Measurements from ENCODE around the gene NCOR2. TPM values are rescaled to one million over a fixed set of nuclear protein-coding genes. Genes with fewer than 3 reads are reported as not detected.

Gene NCOR2
- total RNA-seq, 3 donors from 2014 or later (not counting 1 experiment from before 2014, with no cell fraction given) = 109 to 126 (median 125) TPM

- no peak for TF ChIP-seq CTCF (IDR thresholded peaks at IDR 0.05)
- H3K27ac Mint-ChIP-seq = no peak overlapping the region
- no peak overlapping the region for H3K4me3 Mint-ChIP-seq
These were observed 30.8 kb downstream of the NCOR2 start for GRCh38 chr12:124536641-124537040.

GRCh38 chr12:124534776-124535740 is 32.4 kb downstream of the NCOR2 start:
- WGBS (ENCODE audit: insufficient coverage) = 91% methylated on average over 24 of the region's 24 CpGs
- H3K27ac Mint-ChIP-seq = peak overlapping the region in 1 of 2 donors; percentile 35

More at GRCh38 chr12:124536641-124537040, 30.8 kb downstream of the NCOR2 start:
- Mint-ChIP-seq H3K36me3 (no peaks in the 10 kb centered on the region), H3K27me3 (ENCODE audit: low read depth in 2 of 2) (no peaks in the 10 kb centered on the region), H3K9me3 (no peaks in the 10 kb centered on the region), H3K4me1 (peaks cover 20 to 34% of the 10 kb centered on the region in 2 donors)
- H3K36me3 ChIP-seq (ENCODE audit: control insufficient read depth, insufficient read depth, low read length) = peaks cover 3% of the 10 kb centered on the region
- no peak overlapping the region for H3K27ac ChIP-seq (ENCODE audit: low read length)
- no peaks in the 10 kb centered on the region for H3K27me3 ChIP-seq (ENCODE audit: control insufficient read depth, insufficient read depth, low read length)
- peaks cover 22% of the 10 kb centered on the region for H3K4me1 ChIP-seq (ENCODE audit: control insufficient read depth, insufficient read depth, low read length)
- intact Hi-C loops (cut with micrococcal nuclease) = no loop called here
- no peak for ATAC-seq
- no peak for DNase-seq
- 97% methylated on average over 9 of the region's 9 CpGs for WGBS (ENCODE audit: insufficient coverage)
- no peak overlapping the region for H3K4me3 ChIP-seq (ENCODE audit: low read length)
- no peaks in the 10 kb centered on the region for H3K9me3 ChIP-seq (ENCODE audit: control insufficient read depth, insufficient read depth, low read length)

GRCh38 chr12:124533456-124533855 is 34.0 kb downstream of the NCOR2 start:
- ATAC-seq (no peak), DNase-seq (no peak)
- H3K27ac ChIP-seq (ENCODE audit: low read length) = no peak overlapping the region
- H3K27me3 ChIP-seq (ENCODE audit: control insufficient read depth, insufficient read depth, low read length) = no peaks in the 10 kb centered on the region
- no peaks in the 10 kb centered on the region for H3K9me3 ChIP-seq (ENCODE audit: control insufficient read depth, insufficient read depth, low read length)
- H3K4me3 ChIP-seq (ENCODE audit: low read length) = no peak overlapping the region
- no peak for TF ChIP-seq CTCF (IDR thresholded peaks at IDR 0.05)
- intact Hi-C loops (cut with micrococcal nuclease) = no loop called here
- WGBS (ENCODE audit: insufficient coverage) = 91% methylated on average over 13 of the region's 13 CpGs
- Mint-ChIP-seq H3K36me3 (no peaks in the 10 kb centered on the region), H3K27me3 (ENCODE audit: low read depth in 2 of 2) (no peaks in the 10 kb centered on the region), H3K4me3 (no peak overlapping the region), H3K9me3 (no peaks in the 10 kb centered on the region), H3K27ac (no peak overlapping the region), H3K4me1 (peaks cover 11 to 34% of the 10 kb centered on the region in 2 donors)
- peaks cover 4% of the 10 kb centered on the region for H3K4me1 ChIP-seq (ENCODE audit: control insufficient read depth, insufficient read depth, low read length)
- H3K36me3 ChIP-seq (ENCODE audit: control insufficient read depth, insufficient read depth, low read length) = peaks cover 3% of the 10 kb centered on the region

More at GRCh38 chr12:124534776-124535740, 32.4 kb downstream of the NCOR2 start:
- H3K4me3 Mint-ChIP-seq = no peak overlapping the region
- H3K36me3 ChIP-seq (ENCODE audit: control insufficient read depth, insufficient read depth, low read length) = peaks cover 3% of the 10 kb centered on the region
- no peak overlapping the region for H3K27ac ChIP-seq (ENCODE audit: low read length)
- no peaks in the 10 kb centered on the region for H3K36me3 Mint-ChIP-seq
- H3K9me3 Mint-ChIP-seq = no peaks in the 10 kb centered on the region
- H3K4me1 ChIP-seq (ENCODE audit: control insufficient read depth, insufficient read depth, low read length) = peaks cover 20% of the 10 kb centered on the region
- H3K4me3 ChIP-seq (ENCODE audit: low read length) = no peak overlapping the region
- no peaks in the 10 kb centered on the region for H3K27me3 Mint-ChIP-seq (ENCODE audit: low read depth in 2 of 2)
- H3K9me3 ChIP-seq (ENCODE audit: control insufficient read depth, insufficient read depth, low read length) = no peaks in the 10 kb centered on the region
- TF ChIP-seq CTCF (IDR thresholded peaks at IDR 0.05) = no peak
- no peaks in the 10 kb centered on the region for H3K27me3 ChIP-seq (ENCODE audit: control insufficient read depth, insufficient read depth, low read length)
- no peak for ATAC-seq
- no peak for DNase-seq
- peaks cover 20 to 40% of the 10 kb centered on the region in 2 donors for H3K4me1 Mint-ChIP-seq
- intact Hi-C loops (cut with micrococcal nuclease) = no loop called here
